Tibial artery (tissue), 4 donors: Measurements from ENCODE around the gene HOXC12.
A peak's percentile ranks its signal among the peaks of the same experiment; 100 is the strongest.

Experiments
- DNase-seq, 2 donors: peaks; one replicate each; pipeline ENCODE4 v3.0.0-alpha.2; 2019
- H3K27ac ChIP-seq, 2 donors: fragments of 200-600 bp; sonication (generic) in 1 of 2; 1 replicate in 1 of 2; 2 replicates in 1 of 2; pipeline ENCODE4 v1.5.1; 2018 to 2019; ENCODE audit warnings: mild to moderate bottlenecking in 1 of 2
- H3K27me3 ChIP-seq, 2 donors: fragments of 200-600 bp; sonication (generic) in 1 of 2; one replicate each; pipeline versions ENCODE4 v1.5.1 to v1.6.0; 2016 to 2019
- H3K36me3 ChIP-seq, 3 donors: fragments of 200-600 bp; sonication (generic) in 2 of 3; one replicate each; pipeline ENCODE4 v1.5.1; 2016 to 2019; ENCODE audit warnings: mild to moderate bottlenecking in 2 of 3
- H3K4me1 ChIP-seq, 4 donors: fragments of 200-600 bp; sonication (generic) in 2 of 4; 1 replicate in 3 of 4; 2 replicates in 1 of 4; pipeline ENCODE4 v1.5.1; 2016 to 2019
- H3K4me3 ChIP-seq, 2 donors: fragments of 200-600 bp; sonication (generic) in 1 of 2; 1 replicate in 1 of 2; 2 replicates in 1 of 2; pipeline ENCODE4 v1.5.1; 2018 to 2019; ENCODE audit warnings: mild to moderate bottlenecking in 2 of 2
- H3K9me3 ChIP-seq, 3 donors: fragments of 200-600 bp; sonication (generic) in 1 of 3; one replicate each; pipeline ENCODE4 v1.5.1; 2016 to 2019
- CTCF ChIP-seq, 2 experiments: fragments of 200-600 bp in 1 of 2; fragments of 450-650 bp in 1 of 2; IDR thresholded peaks; one replicate each; pipeline ENCODE4 v1.5.1; 2017 to 2019; ENCODE audit warnings: antibody characterized with exemption in 2 of 2, mild to moderate bottlenecking in 1 of 2, moderate library complexity in 1 of 2
- intact Hi-C: fragments of 100-400 bp; cut with DNase I; formaldehyde crosslinking; loops from one replicate; pipeline ENCODE4 v1.15.0; 2023; ENCODE audit warnings: low total_unique reads

The HOXC12 gene

GRCh38 chr12:53983568-53983949 lies 28.9 kb downstream of the HOXC12 start:
- intact Hi-C loops = loop anchor here (5.0 kb wide), 1 partner anchor 219 kb away; no protein-coding TSS in a partner anchor
- Histone ChIP-seq H3K27ac (peak overlapping the region; percentile 93 to 98), H3K4me3 (peak overlapping the region; percentile 64 to 84), H3K9me3 (no peaks in the 10 kb centered on the region), H3K36me3 (no peaks in the 10 kb centered on the region), H3K4me1 (peaks cover 0 to 52% (median 30%) of the 10 kb centered on the region in 4 donors), H3K27me3 (no peaks in the 10 kb centered on the region)
- no peak for DNase-seq
- TF ChIP-seq CTCF (IDR thresholded peaks at IDR 0.05) = no peak

GRCh38 chr12:53983950-53984572 lies 29.4 kb downstream of the HOXC12 start:
- intact Hi-C loops = loop anchor here (5.0 kb wide), 1 partner anchor 218 kb away; no protein-coding TSS in a partner anchor
- H3K4me1 ChIP-seq = peaks cover 4 to 53% (median 31%) of the 10 kb centered on the region in 4 donors
- peak overlapping the region; percentile 64 to 84 for H3K4me3 ChIP-seq

DNA sequence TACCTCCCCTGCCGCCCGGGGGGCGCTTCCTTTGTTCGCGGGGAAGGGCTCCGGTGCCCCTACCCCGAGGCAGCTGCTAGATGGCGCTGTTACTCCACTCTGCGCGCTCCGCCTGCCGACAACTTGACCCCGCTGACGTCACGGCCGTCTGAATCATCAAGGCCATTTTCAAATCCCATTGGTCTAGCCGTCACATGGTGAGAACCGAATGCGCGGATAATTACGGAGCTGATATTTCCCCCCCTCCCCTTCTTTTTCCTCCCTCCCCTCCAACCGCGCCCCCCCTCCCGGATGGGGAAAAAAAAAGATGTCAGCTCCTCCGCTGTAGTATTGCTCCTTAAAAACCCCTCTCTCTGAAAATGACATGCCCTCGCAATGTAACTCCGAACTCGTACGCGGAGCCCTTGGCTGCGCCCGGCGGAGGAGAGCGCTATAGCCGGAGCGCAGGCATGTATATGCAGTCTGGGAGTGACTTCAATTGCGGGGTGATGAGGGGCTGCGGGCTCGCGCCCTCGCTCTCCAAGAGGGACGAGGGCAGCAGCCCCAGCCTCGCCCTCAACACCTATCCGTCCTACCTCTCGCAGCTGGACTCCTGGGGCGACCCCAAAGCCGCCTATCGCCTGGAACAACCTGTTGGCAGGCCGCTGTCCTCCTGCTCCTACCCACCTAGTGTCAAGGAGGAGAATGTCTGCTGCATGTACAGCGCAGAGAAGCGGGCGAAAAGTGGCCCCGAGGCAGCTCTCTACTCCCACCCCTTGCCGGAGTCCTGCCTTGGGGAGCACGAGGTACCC lies 30.4 kb downstream of the HOXC12 start, which contains the start of gene HOXC10:
HOXC10 (plus strand) TSS at position 246 of the 791 bp plus-strand sequence; CDS start at position 360, 114 bp downstream.
- Histone ChIP-seq H3K27ac (peak within 1 kb of the TSS; percentile 93 to 98), H3K27me3 (no peaks in the 10 kb centered on the region), H3K9me3 (no peaks in the 10 kb centered on the region), H3K4me3 (peak within 1 kb of the TSS; percentile 64 to 84), H3K36me3 (no peaks in the 10 kb centered on the region), H3K4me1 (peaks cover 4 to 52% (median 31%) of the 10 kb centered on the region in 4 donors)
- peak; percentile 77 to 82 for TF ChIP-seq CTCF (IDR thresholded peaks at IDR 0.05)
- intact Hi-C loops = loop anchor here (5.0 kb wide), 1 partner anchor 217 kb away; no protein-coding TSS in a partner anchor
- DNase-seq = peak; percentile 97 to 98

More at GRCh38 chr12:53983950-53984572, 29.4 kb downstream of the HOXC12 start:
- Histone ChIP-seq H3K9me3 (no peaks in the 10 kb centered on the region), H3K27ac (peak overlapping the region; percentile 93 to 98), H3K36me3 (no peaks in the 10 kb centered on the region), H3K27me3 (no peaks in the 10 kb centered on the region)
- no peak for TF ChIP-seq CTCF (IDR thresholded peaks at IDR 0.05)
- no peak for DNase-seq

- Histone ChIP-seq H3K9me3 (no peaks in the 10 kb centered on the region), H3K27ac (peak overlapping the region; percentile 93 to 98), H3K36me3 (no peaks in the 10 kb centered on the region), H3K27me3 (no peaks in the 10 kb centered on the region), H3K4me3 (peak overlapping the region; percentile 64 to 84), H3K4me1 (peaks cover 4 to 55% (median 33%) of the 10 kb centered on the region in 4 donors)
- intact Hi-C loops = no loop called here
- TF ChIP-seq CTCF (IDR thresholded peaks at IDR 0.05) = no peak
- no peak for DNase-seq
Observed at GRCh38 chr12:53985692-53985993, 30.9 kb downstream of the HOXC12 start.

DNA sequence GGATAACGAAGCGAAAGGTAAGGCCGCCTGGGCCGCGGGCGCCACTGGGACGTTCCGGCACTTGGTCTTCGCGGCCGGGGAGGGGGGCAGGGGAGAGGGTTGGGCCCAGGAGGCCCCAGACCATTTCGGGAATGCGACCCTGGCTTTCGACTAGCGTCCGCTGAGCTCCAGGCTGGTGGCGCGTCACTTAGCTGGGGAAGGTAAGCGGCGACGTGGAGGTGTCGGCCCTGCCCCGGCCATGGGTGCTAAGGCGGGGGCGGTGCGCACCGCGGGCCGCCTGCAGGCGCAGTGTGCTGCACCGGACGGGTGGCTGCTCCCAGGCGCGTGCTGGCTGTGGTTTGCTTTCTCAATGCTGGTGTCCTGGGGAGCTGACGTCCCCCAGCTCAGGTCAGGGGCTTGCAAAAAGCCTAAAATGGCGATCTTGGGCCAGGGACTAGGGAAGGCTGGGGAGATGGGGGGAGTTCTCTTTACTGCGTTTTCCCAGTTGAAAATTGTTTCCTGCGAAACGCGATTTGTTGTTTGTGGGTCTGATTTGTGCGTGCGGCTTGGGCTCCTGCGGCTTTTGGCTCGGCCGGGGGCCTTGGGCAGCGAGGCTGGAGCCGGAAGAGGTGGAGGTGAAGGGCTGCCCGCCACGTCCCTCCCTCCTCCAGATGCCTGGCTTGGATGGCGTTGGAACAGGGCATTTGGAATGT lies 31.4 kb downstream of the HOXC12 start:
- Histone ChIP-seq H3K4me3 (peak overlapping the region; percentile 64 to 84), H3K27ac (peak overlapping the region; percentile 93 to 98), H3K9me3 (no peaks in the 10 kb centered on the region), H3K4me1 (peaks cover 4 to 57% (median 34%) of the 10 kb centered on the region in 4 donors), H3K27me3 (no peaks in the 10 kb centered on the region), H3K36me3 (no peaks in the 10 kb centered on the region)
- TF ChIP-seq CTCF (IDR thresholded peaks at IDR 0.05) = peak in 1 of 2 experiments; percentile 35
- intact Hi-C loops = no loop called here
- no peak for DNase-seq
